H1 (cell line): ENCODE data around the gene HUWE1. TPM values are rescaled to one million over a fixed set of nuclear protein-coding genes. Genes with fewer than 3 reads are reported as not detected.

Source experiments
- CTCF ChIA-PET: fragments of 300-600 bp; sonication (Branson Sonifier 250); formaldehyde crosslinking; loops from one replicate; lab custom pipeline; 2021; ENCODE audit not compliant: partially characterized antibody; lab: Charles Lee
- POLR2A ChIA-PET: fragments of 300-600 bp; sonication (Branson Sonifier 250); formaldehyde crosslinking; loops from one replicate; lab custom pipeline; 2021; ENCODE audit warnings: inconsistent platforms; ENCODE audit not compliant: partially characterized antibody; lab: Charles Lee
- DNase-seq, 2 experiments: peaks; one replicate each; pipeline versions ENCODE4 v3.0.0 to v3.0.0-alpha.2; 2010 to 2022; ENCODE audit warnings: low spot score in 2 of 2, low read depth in 1 of 2, mixed read lengths in 1 of 2
- FAIRE-seq: peaks from 2 replicates; lab custom pipeline; 2011; peaks lifted over from hg19 to GRCh38; lab: Jason Lieb, UNC
- H2AFZ ChIP-seq: 2 replicates; pipeline ENCODE4 v1.8.1; 2012; ENCODE audit warnings: low read length, inconsistent platforms
- H2AK5ac ChIP-seq: 2 replicates; pipeline ENCODE4 v1.6.1; 2013; ENCODE audit warnings: low read depth, low read length
- H2BK120ac ChIP-seq: replicated peaks from 2 replicates; pipeline ENCODE3; 2013; ENCODE audit warnings: low read depth, low read length, inconsistent platforms
- H2BK12ac ChIP-seq: 2 replicates; pipeline ENCODE4 v1.6.1; 2013; ENCODE audit warnings: low read depth, low read length
- H2BK15ac ChIP-seq: 2 replicates; pipeline ENCODE4 v1.6.1; 2013; ENCODE audit warnings: low read length
- H2BK20ac ChIP-seq: 2 replicates; pipeline ENCODE4 v1.6.1; 2013; ENCODE audit warnings: low read length
- H2BK5ac ChIP-seq: 2 replicates; pipeline ENCODE4 v1.6.1; 2013; ENCODE audit warnings: low read depth, low read length
- H3K14ac ChIP-seq: 2 replicates; pipeline ENCODE4 v1.6.1; 2013; ENCODE audit warnings: inconsistent platforms; ENCODE audit not compliant: insufficient read length
- H3K18ac ChIP-seq: 2 replicates; pipeline ENCODE4 v1.6.1; 2013; ENCODE audit warnings: low read length; ENCODE audit errors: extremely low read depth
- H3K23ac ChIP-seq: 2 replicates; pipeline ENCODE4 v1.6.1; 2013; ENCODE audit warnings: inconsistent platforms; ENCODE audit not compliant: insufficient read length
- H3K23me2 ChIP-seq: 2 replicates; pipeline ENCODE4 v1.6.1; 2013; ENCODE audit warnings: low read depth, low read length
- H3K27ac ChIP-seq: 2 replicates; pipeline ENCODE4 v1.6.1; 2011; ENCODE audit warnings: low read depth, low read length, inconsistent platforms
- H3K27me3 ChIP-seq, 4 experiments: replicated peaks in 1 of 4; 1 replicate in 1 of 4; 2 replicates in 3 of 4; pipeline versions ENCODE4 v1.6.1 to v1.8.1; 2011 to 2013; ENCODE audit warnings: low read length in 3 of 4, mild to moderate bottlenecking in 3 of 4, inconsistent platforms in 2 of 4, mixed read lengths in 2 of 4, moderate library complexity in 1 of 4; ENCODE audit not compliant: control insufficient read depth in 3 of 4, insufficient read depth in 3 of 4; ENCODE audit errors: extremely low read depth in 1 of 4
- H3K36me3 ChIP-seq, 4 experiments: 2 replicates each; pipeline versions ENCODE4 v1.6.1 to v1.8.1; 2011 to 2013; ENCODE audit warnings: mild to moderate bottlenecking in 4 of 4, low read length in 3 of 4, moderate library complexity in 2 of 4, control low read depth in 1 of 4, inconsistent platforms in 1 of 4; ENCODE audit not compliant: insufficient read depth in 4 of 4, control insufficient read depth in 2 of 4
- H3K4ac ChIP-seq: replicated peaks from 2 replicates; pipeline ENCODE3; 2013; ENCODE audit warnings: low read length, low read depth, mixed read lengths, inconsistent platforms; ENCODE audit not compliant: insufficient read length
- H3K4me1 ChIP-seq, 4 experiments: replicated peaks in 1 of 4; 1 replicate in 1 of 4; 2 replicates in 3 of 4; pipeline versions ENCODE4 v1.6.1 to v1.8.1; 2011 to 2013; ENCODE audit warnings: low read length in 3 of 4, inconsistent platforms in 2 of 4, mixed read lengths in 1 of 4; ENCODE audit not compliant: insufficient read depth in 4 of 4, control insufficient read depth in 3 of 4
- H3K4me2 ChIP-seq, 2 experiments: 2 replicates each; pipeline versions ENCODE4 v1.6.1 to v1.8.1; 2011 to 2013; ENCODE audit warnings: low read depth in 2 of 2, low read length in 2 of 2, control low read depth in 1 of 2, inconsistent platforms in 1 of 2, mild to moderate bottlenecking in 1 of 2; ENCODE audit not compliant: insufficient read depth in 1 of 2
- H3K4me3 ChIP-seq, 4 experiments: fragments of 200-600, 300-600 bp in 1 of 4; sonication (generic), shearing (Covaris generic), sonication (Bioruptor Twin) in 1 of 4; 2 replicates each; pipeline versions ENCODE4 v1.5.1 to v1.8.1; 2011 to 2016; ENCODE audit warnings: low read length in 4 of 4, low read depth in 3 of 4, control low read depth in 2 of 4, inconsistent platforms in 2 of 4, mild to moderate bottlenecking in 2 of 4, mixed read lengths in 1 of 4, moderate library complexity in 1 of 4; ENCODE audit not compliant: insufficient read depth in 2 of 4; ENCODE audit errors: extremely low read depth in 1 of 4
- H3K56ac ChIP-seq: replicated peaks from 2 replicates; pipeline ENCODE3; 2013; ENCODE audit warnings: low read depth, mild to moderate bottlenecking, mixed read lengths, low read length, inconsistent platforms; ENCODE audit not compliant: insufficient read length
- H3K79me1 ChIP-seq: 2 replicates; pipeline ENCODE4 v1.6.1; 2013; ENCODE audit warnings: low read depth, low read length, control low read depth
- H3K79me2 ChIP-seq, 2 experiments: 2 replicates each; pipeline versions ENCODE4 v1.6.1 to v1.8.1; 2012 to 2013; ENCODE audit warnings: low read length in 2 of 2, mild to moderate bottlenecking in 2 of 2, inconsistent platforms in 1 of 2; ENCODE audit not compliant: insufficient read depth in 2 of 2, control insufficient read depth in 1 of 2
- H3K9ac ChIP-seq, 4 experiments: replicated peaks in 1 of 4; 1 replicate in 1 of 4; 2 replicates in 3 of 4; pipeline versions ENCODE4 v1.6.1 to v1.8.1; 2011 to 2013; ENCODE audit warnings: low read depth in 3 of 4, low read length in 3 of 4, control low read depth in 2 of 4, mild to moderate bottlenecking in 2 of 4, moderate library complexity in 2 of 4, inconsistent platforms in 1 of 4; ENCODE audit errors: extremely low read depth in 1 of 4
- H3K9me3 ChIP-seq, 2 experiments: 2 replicates each; pipeline versions ENCODE4 v1.6.1 to v1.8.1; 2012 to 2013; ENCODE audit warnings: mild to moderate bottlenecking in 2 of 2, moderate library complexity in 2 of 2, control low read depth in 1 of 2, inconsistent platforms in 1 of 2, low read depth in 1 of 2, low read length in 1 of 2, mixed read lengths in 1 of 2; ENCODE audit not compliant: insufficient read depth in 2 of 2
- H4K20me1 ChIP-seq, 2 experiments: replicated peaks in 1 of 2; 2 replicates each; pipeline versions ENCODE3 to v1.8.1; 2011 to 2013; ENCODE audit warnings: inconsistent platforms in 2 of 2, low read length in 2 of 2, mild to moderate bottlenecking in 1 of 2; ENCODE audit not compliant: insufficient read depth in 2 of 2, control insufficient read depth in 1 of 2
- H4K5ac ChIP-seq: 2 replicates; pipeline ENCODE4 v1.6.1; 2013; ENCODE audit warnings: low read length, low read depth, mixed read lengths, inconsistent platforms; ENCODE audit not compliant: insufficient read length
- H4K8ac ChIP-seq: 2 replicates; pipeline ENCODE4 v1.8.0; 2013; ENCODE audit warnings: mild to moderate bottlenecking, moderate library complexity, low read length, inconsistent platforms; ENCODE audit not compliant: insufficient read depth; ENCODE audit errors: extremely low read depth
- H4K91ac ChIP-seq: replicated peaks from 2 replicates; pipeline ENCODE3; 2013; ENCODE audit warnings: low read length, mixed read lengths, inconsistent platforms; ENCODE audit not compliant: insufficient read length
- WGBS, 2 experiments: shearing (Covaris generic) in 1 of 2; methylation state at CpG; one replicate each; pipeline versions ENCODE4 v1.1.6 to v1.1.7; 2013 to 2015; ENCODE audit warnings: low lambda C conversion rate in 2 of 2, mixed read lengths in 2 of 2, inconsistent platforms in 1 of 2, low coverage in 1 of 2, missing lambda C conversion rate in 1 of 2; ENCODE audit not compliant: insufficient replicate concordance in 2 of 2, insufficient coverage in 1 of 2, insufficient read length in 1 of 2; ENCODE audit errors: extremely low coverage in 1 of 2, missing lambda C conversion rate in 1 of 2; 5-methylcytosine and 5-hydroxymethylcytosine counted together
- polyA plus RNA-seq, 7 experiments: library from polyadenylated mRNA; depleted of rRNA in 3 of 7; stranded (reverse) in 5 of 7; unstranded in 2 of 7; fragments of >200 nt in 5 of 7; fragments of 200-250 nt in 2 of 7; gene quantifications; 1 replicate in 5 of 7; 2 replicates in 1 of 7; 4 replicates in 1 of 7; pipeline versions ENCODE4 v1.2.1 to v1.2.3, GENCODE V29; 2011 to 2013; ENCODE audit warnings: missing spikeins in 2 of 7, mixed read lengths in 2 of 7
- total RNA-seq: library from RNA; stranded (reverse); fragmentation: NEBNext Ultra II Directional; extraction: Animal tissue kit (Norgen Biotek cat#: 25700); gene quantifications from 2 replicates; pipeline ENCODE4 v1.2.1, GENCODE V29; 2021

Gene HUWE1
- total and polyA plus RNA-seq, 2 of the 8 experiments (the other 6 are each of a cell fraction or from before 2014, with no cell fraction given): 114 to 252 TPM

- Histone ChIP-seq H2AK5ac (no peak overlapping the region), H2AFZ (no peak overlapping the region), H3K27ac (no peak overlapping the region), H2BK15ac (no peak overlapping the region), H3K36me3 (peaks cover 11 to 88% (median 34%) of the 10 kb centered on the region in 4 experiments), H4K8ac (no peak overlapping the region), H3K14ac (no peak overlapping the region), H3K79me1 (no peaks in the 10 kb centered on the region), H2BK120ac (no peak overlapping the region), H3K4ac (no peak overlapping the region), H3K4me3 (no peak overlapping the region), H3K4me2 (no peak overlapping the region), H2BK20ac (no peak overlapping the region), H3K18ac (no peak overlapping the region), H3K56ac (no peak overlapping the region), H3K23ac (no peak overlapping the region), H3K79me2 (no peaks in the 10 kb centered on the region; a peak in 1 of 4 replicates), H4K5ac (no peak overlapping the region), H3K9me3 (no peaks in the 10 kb centered on the region), H2BK5ac (no peak overlapping the region), H4K20me1 (no peaks in the 10 kb centered on the region), H3K27me3 (no peaks in the 10 kb centered on the region), H4K91ac (no peak overlapping the region), H3K4me1 (no peaks in the 10 kb centered on the region), H3K9ac (no peak overlapping the region), H3K23me2 (no peaks in the 10 kb centered on the region), H2BK12ac (no peak overlapping the region)
- CTCF ChIA-PET: no interaction called here
- 87% methylated on average over 2 of the region's 2 CpGs; no CpG with 5 or more reads in 1 of the 2 experiments for WGBS, 2 experiments
- DNase-seq (no peak), FAIRE-seq (no peak)
- POLR2A ChIA-PET: no interaction called here
Measured at GRCh38 chrX:53631156-53631555, 55.4 kb downstream of the HUWE1 start.
